ENCODE measurements around the gene ZFYVE9. TPM values are rescaled to one million over a fixed set of nuclear protein-coding genes. Genes with fewer than 3 reads are reported as not detected.
"Not testable (repeated sequence)": the region's sequence is repeated elsewhere in the genome, so short reads cannot be mapped to it uniquely, and the experiment has no call there.

Gene ZFYVE9
- total RNA-seq, 1 donor from 2014 or later = 18.2 TPM

GRCh38 chr1:52191395-52191965, 49.6 kb downstream of the ZFYVE9 start:
- no peak for DNase-seq (ENCODE audit: low read depth)

- DNase-seq (ENCODE audit: low read depth) = no peak
Measured at GRCh38 chr1:52192024-52192423, 50.1 kb downstream of the ZFYVE9 start.

GRCh38 chr1:52192436-52192835, 50.5 kb downstream of the ZFYVE9 start:
- DNase-seq (ENCODE audit: low read depth) = no peak

- no peak for DNase-seq (ENCODE audit: low read depth)
Measured at GRCh38 chr1:52193985-52194384, 52.1 kb downstream of the ZFYVE9 start.

GRCh38 chr1:52195161-52195560, 53.3 kb downstream of the ZFYVE9 start:
- DNase-seq (ENCODE audit: low read depth) = no peak

GRCh38 chr1:52203935-52204625, 62.2 kb downstream of the ZFYVE9 start:
- DNase-seq (ENCODE audit: low read depth) = no peak

- no peak for DNase-seq (ENCODE audit: low read depth)
Measured at GRCh38 chr1:52204696-52205095, 62.8 kb downstream of the ZFYVE9 start.

GRCh38 chr1:52206686-52207085, 64.8 kb downstream of the ZFYVE9 start:
- DNase-seq (ENCODE audit: low read depth) = not testable (repeated sequence)

- no peak for DNase-seq (ENCODE audit: low read depth)
Measured at GRCh38 chr1:52209429-52209828, 67.5 kb downstream of the ZFYVE9 start.

- DNase-seq (ENCODE audit: low read depth) = no peak
Measured at GRCh38 chr1:52210044-52210443, 68.2 kb downstream of the ZFYVE9 start.

GRCh38 chr1:52216907-52217458, 75.1 kb downstream of the ZFYVE9 start:
- DNase-seq (ENCODE audit: low read depth) = no peak

GRCh38 chr1:52225174-52225573, 83.3 kb downstream of the ZFYVE9 start:
- no peak for DNase-seq (ENCODE audit: low read depth)

GRCh38 chr1:52229494-52229893, 87.6 kb downstream of the ZFYVE9 start:
- DNase-seq (ENCODE audit: low read depth) = no peak

- DNase-seq (ENCODE audit: low read depth) = no peak
Measured at GRCh38 chr1:52233463-52233862, 91.6 kb downstream of the ZFYVE9 start.

- DNase-seq (ENCODE audit: low read depth) = no peak
Measured at GRCh38 chr1:52234014-52234413, 92.1 kb downstream of the ZFYVE9 start.

GRCh38 chr1:52234708-52235107, 92.8 kb downstream of the ZFYVE9 start:
- no peak for DNase-seq (ENCODE audit: low read depth)

GRCh38 chr1:52235646-52236045, 93.8 kb downstream of the ZFYVE9 start:
- no peak for DNase-seq (ENCODE audit: low read depth)

GRCh38 chr1:52237430-52237829, 95.5 kb downstream of the ZFYVE9 start:
- peak; percentile 89 for DNase-seq (ENCODE audit: low read depth)

GRCh38 chr1:52238474-52238873, 96.6 kb downstream of the ZFYVE9 start:
- no peak for DNase-seq (ENCODE audit: low read depth)

GRCh38 chr1:52238887-52239707, 97.2 kb downstream of the ZFYVE9 start:
- DNase-seq (ENCODE audit: low read depth) = no peak

- DNase-seq (ENCODE audit: low read depth) = no peak
Measured at GRCh38 chr1:52239708-52240001, 97.8 kb downstream of the ZFYVE9 start.

- no peak for DNase-seq (ENCODE audit: low read depth)
Measured at GRCh38 chr1:52240592-52241210, 98.8 kb downstream of the ZFYVE9 start.

Measured in myocyte (in vitro differentiated cells).